ENCODE results near the gene TIPARP. TPM values are rescaled to one million over a fixed set of nuclear protein-coding genes. Genes with fewer than 3 reads are reported as not detected.

Gene TIPARP
- polyA plus RNA-seq, 1 of the 3 experiments (the other 2 are of a cell fraction) = 6.2 TPM

DNA sequence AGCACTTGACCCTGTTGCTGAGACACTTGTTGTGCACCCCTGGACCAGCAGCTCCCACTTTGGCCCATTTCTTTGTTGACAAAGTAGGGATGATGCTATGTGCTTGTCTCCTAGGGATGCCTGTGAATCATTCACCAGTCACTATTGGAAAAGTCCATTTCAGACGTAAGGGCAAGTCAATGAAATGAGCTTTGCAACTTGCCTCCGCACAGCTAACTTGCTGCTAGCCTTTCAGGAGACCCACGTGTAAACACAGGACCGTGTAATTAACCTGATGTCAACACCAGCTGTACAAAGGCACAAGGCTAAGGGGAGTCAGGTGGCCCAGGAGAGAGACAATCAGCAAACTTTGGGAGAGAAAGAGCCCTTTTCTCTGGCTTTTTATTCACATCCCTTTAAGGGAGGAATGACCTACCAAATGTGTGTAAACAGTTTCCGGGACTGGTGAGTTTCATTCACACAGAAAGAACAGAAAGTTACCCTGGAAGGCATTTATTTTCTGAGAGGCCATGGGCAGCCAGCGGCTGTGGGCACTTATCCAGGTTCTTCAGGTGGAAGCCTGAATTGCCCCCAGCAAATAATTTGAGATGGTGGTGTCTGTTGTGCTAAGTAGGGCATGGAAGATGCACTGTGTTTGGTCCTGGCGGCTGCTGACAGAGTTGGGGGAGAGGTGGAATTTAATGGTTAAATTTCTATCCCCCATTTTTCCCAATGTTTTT, 54.0 kb downstream of the TIPARP start:
- H3F3A ChIP-seq (replicated peaks; ENCODE audit: insufficient read depth) = no peaks in the 10 kb centered on the region
- H3K4me3 ChIP-seq (ENCODE audit: low read depth in 2 of 2, low read length in 1 of 2) = no peak overlapping the region
- ChIA-PET POLR2A (no interaction called here), CTCF (no interaction called here)
- 58% methylated on average over 7 of the region's 7 CpGs for WGBS (ENCODE audit: low lambda C conversion rate)
- no peaks in the 10 kb centered on the region for H3K79me2 ChIP-seq (ENCODE audit: insufficient read depth)
- H2AFZ ChIP-seq (ENCODE audit: low read depth) = no peak overlapping the region
- H3K9ac ChIP-seq = no peak overlapping the region
- no peaks in the 10 kb centered on the region for H3K27me3 ChIP-seq (ENCODE audit: insufficient read depth)
- no peak overlapping the region for H3K4me2 ChIP-seq
- H3K9me3 ChIP-seq = no peaks in the 10 kb centered on the region
- DNase-seq = no peak
- H3K27ac ChIP-seq (ENCODE audit: low read depth in 2 of 2, low read length in 1 of 2) = no peak overlapping the region
- H3K9me2 ChIP-seq = no peaks in the 10 kb centered on the region
- no peaks in the 10 kb centered on the region for H3K4me1 ChIP-seq (ENCODE audit: control insufficient read depth in 1 of 2, insufficient read depth in 2 of 2, low read depth in 1 of 2, low read length in 1 of 2)
- TF ChIP-seq, protein P1, sequence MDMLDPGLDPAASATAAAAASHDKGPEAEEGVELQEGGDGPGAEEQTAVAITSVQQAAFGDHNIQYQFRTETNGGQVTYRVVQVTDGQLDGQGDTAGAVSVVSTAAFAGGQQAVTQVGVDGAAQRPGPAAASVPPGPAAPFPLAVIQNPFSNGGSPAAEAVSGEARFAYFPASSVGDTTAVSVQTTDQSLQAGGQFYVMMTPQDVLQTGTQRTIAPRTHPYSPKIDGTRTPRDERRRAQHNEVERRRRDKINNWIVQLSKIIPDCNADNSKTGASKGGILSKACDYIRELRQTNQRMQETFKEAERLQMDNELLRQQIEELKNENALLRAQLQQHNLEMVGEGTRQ (IDR thresholded peaks at IDR 0.05; ENCODE audit: borderline replicate concordance, low read depth, low read length) = no peak
- TF ChIP-seq FOSL2 (IDR thresholded peaks at IDR 0.05; ENCODE audit: borderline replicate concordance, low read depth) (no peak), TCF12 (IDR thresholded peaks at IDR 0.05) (no peak), FOXM1 (IDR thresholded peaks at IDR 0.05; ENCODE audit: low read depth) (no peak)
- TF ChIP-seq, protein P2, sequence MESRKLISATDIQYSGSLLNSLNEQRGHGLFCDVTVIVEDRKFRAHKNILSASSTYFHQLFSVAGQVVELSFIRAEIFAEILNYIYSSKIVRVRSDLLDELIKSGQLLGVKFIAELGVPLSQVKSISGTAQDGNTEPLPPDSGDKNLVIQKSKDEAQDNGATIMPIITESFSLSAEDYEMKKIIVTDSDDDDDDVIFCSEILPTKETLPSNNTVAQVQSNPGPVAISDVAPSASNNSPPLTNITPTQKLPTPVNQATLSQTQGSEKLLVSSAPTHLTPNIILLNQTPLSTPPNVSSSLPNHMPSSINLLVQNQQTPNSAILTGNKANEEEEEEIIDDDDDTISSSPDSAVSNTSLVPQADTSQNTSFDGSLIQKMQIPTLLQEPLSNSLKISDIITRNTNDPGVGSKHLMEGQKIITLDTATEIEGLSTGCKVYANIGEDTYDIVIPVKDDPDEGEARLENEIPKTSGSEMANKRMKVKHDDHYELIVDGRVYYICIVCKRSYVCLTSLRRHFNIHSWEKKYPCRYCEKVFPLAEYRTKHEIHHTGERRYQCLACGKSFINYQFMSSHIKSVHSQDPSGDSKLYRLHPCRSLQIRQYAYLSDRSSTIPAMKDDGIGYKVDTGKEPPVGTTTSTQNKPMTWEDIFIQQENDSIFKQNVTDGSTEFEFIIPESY (IDR thresholded peaks at IDR 0.05; ENCODE audit: borderline replicate concordance, low read depth) = no peak
- no peaks in the 10 kb centered on the region for H4K20me1 ChIP-seq (ENCODE audit: insufficient read depth)
- H3K36me3 ChIP-seq (replicated peaks in 1 of 2; ENCODE audit: control insufficient read depth in 1 of 2, insufficient read depth in 2 of 2, low read length in 1 of 2) = peaks cover 0 to 6% of the 10 kb centered on the region in 2 experiments

DNA sequence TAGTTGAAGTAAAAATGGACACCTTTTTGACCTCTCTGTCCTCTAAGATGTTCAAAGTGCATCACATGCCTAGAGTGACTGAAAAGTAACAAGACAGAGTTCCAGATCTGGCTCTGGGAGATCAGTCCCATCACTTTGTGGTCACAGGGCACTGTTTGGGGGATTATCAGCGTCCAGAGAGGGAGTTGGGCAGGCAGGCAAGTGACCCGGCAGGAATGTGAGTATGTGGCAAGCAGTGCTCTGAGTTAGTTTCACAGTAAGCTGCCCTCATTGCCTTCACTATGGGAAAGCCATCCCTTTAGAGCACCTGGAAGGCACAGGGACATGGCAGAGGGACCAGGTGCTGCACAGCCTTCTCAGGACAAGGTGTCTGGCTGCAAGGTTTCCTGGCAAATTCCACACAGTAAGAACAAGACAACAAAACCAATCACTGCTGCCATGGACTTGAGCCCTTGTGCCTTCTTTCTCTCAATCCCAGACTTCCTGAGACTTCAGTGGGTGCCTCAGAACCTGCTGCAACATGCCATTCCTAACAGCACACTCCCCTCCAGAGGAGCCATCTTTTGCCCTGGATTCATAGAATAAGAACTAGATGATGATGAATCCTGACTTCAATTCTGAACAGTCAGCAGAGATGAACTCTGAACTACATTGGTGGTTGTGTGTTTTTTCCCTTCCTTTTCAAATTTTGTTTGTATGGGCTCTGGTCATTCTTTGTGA, 55.2 kb downstream of the TIPARP start:
- H3K79me2 ChIP-seq (ENCODE audit: insufficient read depth) = no peaks in the 10 kb centered on the region
- no peak for DNase-seq
- no peaks in the 10 kb centered on the region for H3K9me3 ChIP-seq
- H3K27ac ChIP-seq (ENCODE audit: low read depth in 2 of 2, low read length in 1 of 2) = no peak overlapping the region
- H2AFZ ChIP-seq (ENCODE audit: low read depth) = no peak overlapping the region
- no peak overlapping the region for H3K4me3 ChIP-seq (ENCODE audit: low read depth in 2 of 2, low read length in 1 of 2)
- H3K4me1 ChIP-seq (ENCODE audit: control insufficient read depth in 1 of 2, insufficient read depth in 2 of 2, low read depth in 1 of 2, low read length in 1 of 2) = no peaks in the 10 kb centered on the region
- peaks cover 4% of the 10 kb centered on the region for H3F3A ChIP-seq (replicated peaks; ENCODE audit: insufficient read depth)
- WGBS (ENCODE audit: low lambda C conversion rate) = no CpG with 5 or more reads among the region's 2 CpGs
- H3K4me2 ChIP-seq = no peak overlapping the region
- no peaks in the 10 kb centered on the region for H3K9me2 ChIP-seq
- no peaks in the 10 kb centered on the region for H3K36me3 ChIP-seq (replicated peaks in 1 of 2; ENCODE audit: control insufficient read depth in 1 of 2, insufficient read depth in 2 of 2, low read length in 1 of 2)
- no peaks in the 10 kb centered on the region for H4K20me1 ChIP-seq (ENCODE audit: insufficient read depth)
- TF ChIP-seq FOSL2 (IDR thresholded peaks at IDR 0.05; ENCODE audit: borderline replicate concordance, low read depth) (no peak), CHD2 (IDR thresholded peaks at IDR 0.05; ENCODE audit: low read length, partially characterized antibody) (no peak), REST (IDR thresholded peaks at IDR 0.05; ENCODE audit: low read depth, low read length) (no peak), RAD21 (IDR thresholded peaks at IDR 0.05; ENCODE audit: low read length) (no peak), TCF12 (IDR thresholded peaks at IDR 0.05) (no peak), YY1 (IDR thresholded peaks at IDR 0.05; ENCODE audit: low read depth) (no peak)
- TF ChIP-seq, protein P1 (IDR thresholded peaks at IDR 0.05; ENCODE audit: borderline replicate concordance, low read depth, low read length) = no peak
- no peaks in the 10 kb centered on the region for H3K27me3 ChIP-seq (ENCODE audit: insufficient read depth)
- CTCF ChIA-PET = interaction anchor here (1.2 kb wide), 1 partner anchor 54 kb away, joined by 3 read pairs; no protein-coding TSS in a partner anchor
- POLR2A ChIA-PET = no interaction called here
- H3K9ac ChIP-seq = no peak overlapping the region

Measured in SK-N-SH (cell line).